Stomach (tissue), 4 donors: Measurements from ENCODE around the gene TM9SF4.

ENCODE experiments used
- POLR2A ChIP-seq, 4 donors: fragments of 450-650 bp; IDR thresholded peaks; one replicate each; pipeline ENCODE4 v1.6.1; 2016; ENCODE audit warnings: antibody characterized with exemption in 4 of 4, control low read depth in 2 of 4, mild to moderate bottlenecking in 1 of 4, moderate library complexity in 1 of 4
- TF ChIP-seq, protein P1 (sequence below), 7 experiments: fragments of 450-650 bp in 4 of 7; fragments of 200-600 bp in 3 of 7; sonication (generic) in 3 of 7; IDR thresholded peaks; one replicate each; pipeline ENCODE4 v1.5.1; 2016 to 2019; ENCODE audit warnings: antibody characterized with exemption in 7 of 7, control low read depth in 2 of 7, mild to moderate bottlenecking in 1 of 7

DNA sequence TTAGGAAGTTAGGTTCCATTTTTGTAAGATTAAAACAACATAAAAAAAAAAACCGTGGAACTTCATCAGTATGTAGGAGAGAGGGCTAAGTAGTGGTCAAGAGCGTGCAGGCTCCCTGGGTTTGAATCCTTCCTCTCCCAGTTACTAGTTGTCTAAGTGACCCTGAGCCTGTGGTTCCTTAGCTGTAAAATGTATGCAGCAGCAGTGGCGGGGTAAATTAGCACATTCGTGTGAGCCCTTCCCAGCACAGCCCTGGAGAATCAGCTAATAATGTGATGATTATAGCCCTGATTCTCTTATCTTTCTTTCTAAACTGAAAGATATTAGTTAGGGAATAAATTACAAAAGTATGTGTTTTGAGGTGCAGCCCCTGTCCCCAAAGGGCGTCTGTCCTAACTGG lies 32.6 kb downstream of the TM9SF4 start:
- TF ChIP-seq, protein P1, sequence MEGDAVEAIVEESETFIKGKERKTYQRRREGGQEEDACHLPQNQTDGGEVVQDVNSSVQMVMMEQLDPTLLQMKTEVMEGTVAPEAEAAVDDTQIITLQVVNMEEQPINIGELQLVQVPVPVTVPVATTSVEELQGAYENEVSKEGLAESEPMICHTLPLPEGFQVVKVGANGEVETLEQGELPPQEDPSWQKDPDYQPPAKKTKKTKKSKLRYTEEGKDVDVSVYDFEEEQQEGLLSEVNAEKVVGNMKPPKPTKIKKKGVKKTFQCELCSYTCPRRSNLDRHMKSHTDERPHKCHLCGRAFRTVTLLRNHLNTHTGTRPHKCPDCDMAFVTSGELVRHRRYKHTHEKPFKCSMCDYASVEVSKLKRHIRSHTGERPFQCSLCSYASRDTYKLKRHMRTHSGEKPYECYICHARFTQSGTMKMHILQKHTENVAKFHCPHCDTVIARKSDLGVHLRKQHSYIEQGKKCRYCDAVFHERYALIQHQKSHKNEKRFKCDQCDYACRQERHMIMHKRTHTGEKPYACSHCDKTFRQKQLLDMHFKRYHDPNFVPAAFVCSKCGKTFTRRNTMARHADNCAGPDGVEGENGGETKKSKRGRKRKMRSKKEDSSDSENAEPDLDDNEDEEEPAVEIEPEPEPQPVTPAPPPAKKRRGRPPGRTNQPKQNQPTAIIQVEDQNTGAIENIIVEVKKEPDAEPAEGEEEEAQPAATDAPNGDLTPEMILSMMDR (IDR thresholded peaks at IDR 0.05): no peak
- no peak for TF ChIP-seq POLR2A (IDR thresholded peaks at IDR 0.05)
